Occipital lobe (tissue), 3 donors: ENCODE data around the gene GPATCH8. TPM values are rescaled to one million over a fixed set of nuclear protein-coding genes. Genes with fewer than 3 reads are reported as not detected.
A peak's percentile ranks its signal among the peaks of the same experiment; 100 is the strongest.

Experiments
- DNase-seq: peaks from one replicate; lab custom pipeline; 2025; lab: John Stamatoyannopoulos, UW
- small RNA-seq: library from RNA; depleted of rRNA; stranded (forward); fragments of <200 nt; gene quantifications from one replicate; pipeline ENCODE3, GENCODE V24; 2014
- total RNA-seq: library from RNA; depleted of rRNA; stranded (reverse); fragments of >200 nt; gene quantifications from one replicate; pipeline ENCODE4 v1.2.3, GENCODE V29; 2014

GPATCH8 gene
- total RNA-seq, 1 donor from 2014 or later, result 38.8 TPM

DNA sequence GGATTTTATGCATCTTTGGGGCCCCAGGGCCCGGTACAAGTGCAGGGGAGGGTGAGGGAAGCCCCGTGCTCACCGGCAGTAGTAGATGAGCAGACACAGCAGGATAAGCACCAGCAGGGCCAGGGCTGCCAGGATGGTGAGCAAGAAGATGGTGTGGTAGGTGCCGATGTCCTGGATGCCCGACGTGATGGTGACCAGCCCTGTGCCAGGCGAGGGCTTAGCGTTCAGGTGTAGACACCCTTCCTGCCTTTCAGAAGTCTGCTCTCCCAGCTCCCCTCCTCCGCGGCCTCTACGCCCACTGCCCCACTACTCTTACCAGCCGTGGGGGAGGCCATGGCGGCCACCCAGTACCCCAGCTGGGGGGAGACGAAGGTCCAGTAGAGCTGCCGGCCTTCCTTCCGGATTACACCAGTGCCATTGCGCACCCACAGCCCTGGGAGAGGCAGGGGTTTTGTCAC lies 147.5 kb downstream of the GPATCH8 start:
- DNase-seq, result no peak

DNA sequence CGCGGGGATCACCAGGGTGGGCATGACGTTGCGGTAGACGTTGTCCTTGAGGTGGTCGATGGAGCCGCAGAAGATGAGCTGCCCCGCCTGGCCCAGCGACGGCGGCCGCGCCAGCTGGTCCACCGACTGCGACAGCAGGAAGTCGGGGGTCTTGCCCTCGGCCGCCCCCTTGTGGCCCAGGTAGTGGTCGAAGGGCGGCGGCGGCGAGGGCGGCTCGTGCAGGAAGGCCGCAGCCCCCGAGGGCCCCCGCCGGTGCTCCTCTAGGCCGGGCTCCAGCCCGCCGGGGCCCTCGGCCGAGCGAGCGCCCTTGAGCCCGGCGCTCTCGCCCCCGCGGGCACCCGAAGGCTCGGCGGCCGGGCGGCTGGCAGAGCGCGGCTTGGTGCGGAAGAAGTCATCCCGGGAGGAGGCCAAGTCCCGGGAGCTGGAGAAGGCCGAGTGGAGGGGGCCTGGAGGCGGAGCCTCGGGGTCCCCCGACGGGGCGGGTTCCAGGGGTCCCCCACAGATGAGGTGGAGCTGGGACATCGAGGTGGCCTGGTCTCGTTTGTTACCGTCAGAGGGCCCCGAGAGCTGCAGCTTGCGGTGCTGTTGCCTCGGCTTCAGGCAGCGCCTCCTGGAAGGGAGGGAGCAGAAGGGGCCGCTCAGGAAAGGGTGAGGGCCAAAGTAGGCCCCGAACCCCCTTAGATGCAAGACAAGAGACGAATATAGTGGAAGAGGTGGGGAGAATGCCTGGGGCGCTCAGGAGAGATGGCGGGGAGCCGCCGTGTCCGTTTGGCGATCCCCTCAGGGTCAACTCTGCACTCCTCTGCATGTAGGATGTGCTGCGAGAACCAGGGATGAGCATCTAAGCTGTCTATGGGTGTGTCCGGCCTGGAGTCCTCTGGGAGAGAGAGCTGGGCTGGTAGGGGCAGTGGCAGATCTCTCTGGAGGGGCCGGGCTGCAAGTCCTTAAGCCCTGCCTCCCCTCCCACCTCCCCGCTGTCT lies 148.3 kb downstream of the GPATCH8 start:
- no peak for DNase-seq

DNA sequence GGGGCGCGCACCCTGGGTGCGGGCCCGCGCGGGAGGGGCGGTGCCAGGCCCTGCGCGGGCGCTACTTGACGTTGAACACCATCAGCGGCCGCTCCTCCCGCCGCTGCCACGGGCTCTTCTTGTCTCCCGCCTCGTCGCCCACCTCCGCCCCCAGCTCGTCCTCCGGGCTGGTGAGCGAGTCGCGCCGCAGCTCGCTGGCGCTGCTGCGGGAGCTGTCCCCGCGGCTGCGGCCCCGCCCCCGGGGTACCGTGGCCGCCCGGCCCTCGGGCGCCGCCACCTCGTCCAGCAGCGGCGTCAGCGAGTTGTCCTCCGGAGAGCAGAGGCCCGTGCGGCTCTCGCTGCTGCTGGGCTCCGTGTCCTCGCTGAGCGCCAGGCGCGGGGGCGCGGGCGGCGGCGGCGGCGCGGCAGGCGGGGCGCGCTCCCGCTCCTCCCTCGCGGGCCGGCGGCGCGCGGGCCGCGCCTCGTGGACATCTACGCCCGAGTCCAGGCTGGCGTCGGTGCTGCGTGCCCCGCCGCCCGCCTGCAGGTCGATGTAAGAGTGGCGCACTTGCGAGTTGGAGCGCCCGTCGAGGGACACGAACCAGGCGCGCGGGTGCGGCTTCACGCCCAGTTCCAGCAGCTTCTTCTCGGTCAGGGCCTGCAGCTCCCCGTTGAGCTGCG lies 149.4 kb downstream of the GPATCH8 start:
- no peak for DNase-seq

DNA sequence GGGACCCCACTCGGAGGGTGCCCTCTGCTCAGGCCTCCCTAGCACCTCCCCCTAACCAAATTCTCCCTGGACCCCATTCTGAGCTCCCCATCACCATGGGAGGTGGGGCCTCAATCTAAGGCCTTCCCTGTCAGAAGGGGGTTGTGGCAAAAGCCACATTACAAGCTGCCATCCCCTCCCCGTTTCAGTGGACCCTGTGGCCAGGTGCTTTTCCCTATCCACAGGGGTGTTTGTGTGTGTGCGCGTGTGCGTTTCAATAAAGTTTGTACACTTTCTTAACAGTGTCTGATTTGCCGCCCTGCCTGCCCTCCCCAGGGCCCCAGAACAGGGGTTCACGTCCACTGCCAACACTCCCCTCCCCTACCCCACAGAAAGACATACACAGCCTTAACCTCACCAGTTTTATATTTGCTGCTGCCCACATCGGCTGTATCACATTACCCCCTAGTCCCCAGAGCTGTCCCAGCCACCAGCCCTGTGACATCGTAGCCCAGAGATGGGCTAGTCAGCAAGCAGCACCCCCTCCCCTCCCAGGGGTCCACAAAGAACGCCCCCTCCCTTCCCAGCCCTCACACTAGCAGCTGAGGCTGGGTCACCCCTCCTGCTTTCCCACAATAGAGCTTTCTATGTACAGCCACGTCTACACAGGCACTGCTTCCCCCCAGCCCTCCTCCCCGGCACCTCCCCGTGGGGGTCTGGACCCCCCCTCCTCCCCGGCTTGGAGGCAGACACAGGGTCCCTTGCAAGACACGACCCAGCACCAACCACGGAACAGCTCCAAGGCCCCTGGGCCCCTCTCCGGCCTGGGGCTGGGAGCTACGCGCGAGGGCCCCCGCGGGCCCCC lies 150.2 kb downstream of the GPATCH8 start:
- no peak for DNase-seq

DNA sequence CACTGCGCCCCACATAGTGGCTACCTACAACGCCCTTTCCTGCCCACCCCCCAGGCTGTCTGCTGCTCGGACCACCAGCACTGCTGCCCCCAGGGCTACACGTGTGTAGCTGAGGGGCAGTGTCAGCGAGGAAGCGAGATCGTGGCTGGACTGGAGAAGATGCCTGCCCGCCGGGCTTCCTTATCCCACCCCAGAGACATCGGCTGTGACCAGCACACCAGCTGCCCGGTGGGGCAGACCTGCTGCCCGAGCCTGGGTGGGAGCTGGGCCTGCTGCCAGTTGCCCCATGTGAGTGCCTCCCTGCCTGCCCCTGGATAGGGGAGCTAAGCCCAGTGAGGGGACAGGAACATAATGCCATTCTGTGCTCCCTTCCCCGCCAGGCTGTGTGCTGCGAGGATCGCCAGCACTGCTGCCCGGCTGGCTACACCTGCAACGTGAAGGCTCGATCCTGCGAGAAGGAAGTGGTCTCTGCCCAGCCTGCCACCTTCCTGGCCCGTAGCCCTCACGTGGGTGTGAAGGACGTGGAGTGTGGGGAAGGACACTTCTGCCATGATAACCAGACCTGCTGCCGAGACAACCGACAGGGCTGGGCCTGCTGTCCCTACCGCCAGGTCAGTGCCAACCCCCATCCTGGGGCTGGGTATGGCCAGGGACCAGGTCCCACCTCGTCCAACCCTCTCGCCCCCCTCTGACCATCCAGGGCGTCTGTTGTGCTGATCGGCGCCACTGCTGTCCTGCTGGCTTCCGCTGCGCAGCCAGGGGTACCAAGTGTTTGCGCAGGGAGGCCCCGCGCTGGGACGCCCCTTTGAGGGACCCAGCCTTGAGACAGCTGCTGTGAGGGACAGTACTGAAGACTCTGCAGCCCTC lies 151.0 kb downstream of the GPATCH8 start:
- DNase-seq, result no peak

DNA sequence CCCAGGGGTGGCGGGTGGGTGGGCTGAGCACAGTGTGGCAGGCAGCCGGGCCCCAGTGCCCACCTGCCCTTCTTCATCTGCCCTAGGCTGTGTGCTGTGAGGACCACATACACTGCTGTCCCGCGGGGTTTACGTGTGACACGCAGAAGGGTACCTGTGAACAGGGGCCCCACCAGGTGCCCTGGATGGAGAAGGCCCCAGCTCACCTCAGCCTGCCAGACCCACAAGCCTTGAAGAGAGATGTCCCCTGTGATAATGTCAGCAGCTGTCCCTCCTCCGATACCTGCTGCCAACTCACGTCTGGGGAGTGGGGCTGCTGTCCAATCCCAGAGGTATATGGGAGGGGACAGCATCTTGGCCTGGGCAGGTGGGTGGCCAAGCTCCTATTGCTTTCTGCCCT lies 151.7 kb downstream of the GPATCH8 start:
- DNase-seq, result no peak

DNA sequence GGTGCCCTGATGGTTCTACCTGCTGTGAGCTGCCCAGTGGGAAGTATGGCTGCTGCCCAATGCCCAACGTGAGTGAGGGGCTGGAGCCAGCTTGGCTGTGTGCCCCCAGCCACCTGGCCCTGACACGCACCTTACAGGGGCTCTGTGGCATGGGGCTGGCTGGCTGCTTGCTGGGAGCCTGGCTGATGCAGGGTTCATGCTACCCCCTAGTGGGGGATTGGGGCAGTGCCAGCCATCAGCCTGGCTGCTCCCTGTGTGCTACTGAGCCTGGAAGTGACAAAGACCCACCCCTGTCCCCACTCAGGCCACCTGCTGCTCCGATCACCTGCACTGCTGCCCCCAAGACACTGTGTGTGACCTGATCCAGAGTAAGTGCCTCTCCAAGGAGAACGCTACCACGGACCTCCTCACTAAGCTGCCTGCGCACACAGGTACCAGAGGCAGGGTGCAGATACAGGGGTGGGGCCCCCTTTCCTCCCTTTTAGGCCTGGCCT lies 152.4 kb downstream of the GPATCH8 start:
- DNase-seq, result peak; percentile 47

DNA sequence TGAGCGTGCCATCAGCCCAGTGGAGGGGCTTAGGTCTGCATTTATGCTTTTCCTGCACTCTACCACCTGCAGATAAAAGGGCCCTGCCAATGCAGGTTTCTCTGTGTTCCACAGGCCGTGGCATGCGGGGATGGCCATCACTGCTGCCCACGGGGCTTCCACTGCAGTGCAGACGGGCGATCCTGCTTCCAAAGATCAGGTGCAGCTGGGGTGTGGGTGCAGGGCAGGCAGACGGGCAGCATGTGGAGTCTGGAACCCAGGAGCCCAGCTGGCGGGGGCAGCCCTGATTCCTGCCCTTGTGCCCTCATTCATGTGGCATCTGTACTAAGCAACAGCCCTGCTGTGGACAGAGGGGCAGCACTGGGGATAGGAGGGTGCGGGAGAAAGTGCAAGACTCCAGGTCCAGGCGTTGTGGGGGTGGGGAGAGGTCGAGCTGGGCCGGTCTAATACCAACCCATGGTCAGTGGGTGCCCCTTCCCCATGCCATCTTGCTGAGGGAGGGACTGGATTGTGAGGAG lies 153.6 kb downstream of the GPATCH8 start:
- DNase-seq, result no peak

DNA sequence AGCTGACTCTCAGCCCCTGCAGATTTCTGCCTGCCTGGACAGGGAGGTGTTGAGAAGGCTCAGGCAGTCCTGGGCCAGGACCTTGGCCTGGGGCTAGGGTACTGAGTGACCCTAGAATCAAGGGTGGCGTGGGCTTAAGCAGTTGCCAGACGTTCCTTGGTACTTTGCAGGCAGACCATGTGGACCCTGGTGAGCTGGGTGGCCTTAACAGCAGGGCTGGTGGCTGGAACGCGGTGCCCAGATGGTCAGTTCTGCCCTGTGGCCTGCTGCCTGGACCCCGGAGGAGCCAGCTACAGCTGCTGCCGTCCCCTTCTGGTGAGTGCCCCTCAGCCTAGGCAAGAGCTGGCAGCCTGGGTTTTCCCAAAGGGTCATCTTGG lies 154.2 kb downstream of the GPATCH8 start:
- DNase-seq, result no peak

DNA sequence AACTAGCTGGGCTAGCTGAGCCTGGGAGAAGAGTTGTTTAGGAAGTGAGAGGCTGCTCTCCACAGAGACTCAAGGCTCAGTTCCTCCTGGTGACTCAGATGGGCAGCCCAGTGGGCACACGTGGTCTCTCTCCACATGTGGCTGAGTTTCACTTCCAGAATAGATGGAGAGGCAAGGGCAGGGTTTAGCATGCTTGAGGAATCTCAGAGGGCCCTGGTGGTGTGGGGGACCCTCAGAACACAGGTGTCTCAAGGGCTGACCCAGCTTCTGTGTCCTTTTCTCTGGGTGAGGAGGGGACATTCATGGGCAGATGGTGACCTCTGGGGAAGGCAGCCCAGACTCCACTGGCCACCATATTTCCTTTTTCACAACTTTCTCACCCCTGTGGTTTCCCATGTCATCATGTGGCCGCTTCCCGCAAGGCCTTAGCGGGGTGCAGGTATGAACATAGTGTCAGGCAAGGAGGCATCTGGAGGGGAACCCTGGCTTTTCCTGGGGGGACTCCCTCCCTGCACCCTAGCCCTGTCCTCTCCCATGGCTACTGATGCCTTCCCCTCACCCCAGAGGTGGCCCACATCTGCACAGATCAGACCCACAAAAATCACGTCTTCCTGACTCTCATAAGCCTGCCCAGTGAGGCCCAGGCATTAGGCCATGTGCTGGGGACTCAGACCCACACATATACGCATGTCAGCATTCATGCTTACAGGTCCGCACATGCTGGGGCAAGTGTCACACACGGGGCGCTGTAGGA lies 154.8 kb downstream of the GPATCH8 start:
- no peak for DNase-seq

Small RNA genes lying within 50 kb of the gene (small RNA-seq; reads per million reads assigned to genes)
- gene RN7SL258P, result not detected

Other genes with a start within 250 kb of the GPATCH8 start
- gene SLC4A1, start 235.3 kb downstream of the GPATCH8 start, total RNA-seq, result 5.8 TPM
- 79.1 TPM for gene RUNDC3A, start 194.8 kb downstream of the GPATCH8 start, total RNA-seq
- 22.5 TPM for gene SLC25A39, start 178.6 kb downstream of the GPATCH8 start, total RNA-seq
- 32.3 TPM for gene GRN, start 158.1 kb downstream of the GPATCH8 start, total RNA-seq
- gene FAM171A2, start 139.6 kb downstream of the GPATCH8 start, total RNA-seq, result 60.8 TPM
- 0.78 TPM for gene ITGA2B, start 113.8 kb downstream of the GPATCH8 start, total RNA-seq
- 6.9 TPM for gene FZD2, start 54.1 kb upstream of the GPATCH8 start, total RNA-seq
- gene MEIOC, start 153.1 kb upstream of the GPATCH8 start, total RNA-seq, result 0.47 TPM
- gene CCDC43, start 186.4 kb upstream of the GPATCH8 start, total RNA-seq, result 39.1 TPM
- 3.1 TPM for gene DBF4B, start 205.3 kb upstream of the GPATCH8 start, total RNA-seq